Measurements from ENCODE around the gene CARNS1.
"Not testable (repeated sequence)": the region's sequence is repeated elsewhere in the genome, so short reads cannot be mapped to it uniquely, and the experiment has no call there.

The CARNS1 gene

DNA sequence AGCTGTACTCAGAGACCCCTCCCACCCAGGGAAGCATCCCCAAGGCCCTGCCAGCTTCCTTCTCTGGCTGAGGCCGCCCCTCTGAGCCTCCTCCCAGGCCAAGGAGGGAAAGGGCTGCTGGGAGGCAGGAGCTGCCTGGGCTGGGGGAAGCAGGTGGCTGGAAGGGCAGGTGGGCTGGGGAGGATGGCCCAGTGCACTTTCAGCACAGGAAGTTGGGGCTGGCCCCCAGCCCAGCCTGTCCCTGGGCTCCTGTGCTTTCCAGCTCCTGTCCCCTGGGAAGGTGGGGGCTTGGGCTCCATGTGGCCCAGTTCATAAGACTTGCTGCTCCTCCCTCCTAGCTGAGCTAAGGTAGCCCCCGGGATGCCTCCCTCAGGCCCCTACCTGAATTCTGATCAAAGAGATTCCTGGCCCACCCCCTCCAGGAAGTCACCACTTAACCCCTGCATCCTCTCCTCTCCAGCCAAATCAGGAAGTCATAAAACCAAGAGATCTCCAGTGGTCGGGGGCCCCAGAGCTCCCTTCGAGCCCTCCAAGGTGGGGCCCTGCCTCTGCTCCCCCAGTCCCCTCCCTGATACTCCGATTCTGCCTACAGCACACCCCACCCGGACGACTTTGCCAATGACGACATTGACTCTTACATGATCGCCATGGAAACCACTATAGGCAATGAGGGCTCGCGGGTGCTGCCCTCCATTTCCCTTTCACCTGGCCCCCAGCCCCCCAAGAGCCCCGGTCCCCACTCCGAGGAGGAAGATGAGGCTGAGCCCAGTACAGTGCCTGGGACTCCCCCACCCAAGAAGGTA, 18.7 kb upstream of the CARNS1 start:
- no peak for DNase-seq (ENCODE audit: low read depth in 3 of 3)

DNA sequence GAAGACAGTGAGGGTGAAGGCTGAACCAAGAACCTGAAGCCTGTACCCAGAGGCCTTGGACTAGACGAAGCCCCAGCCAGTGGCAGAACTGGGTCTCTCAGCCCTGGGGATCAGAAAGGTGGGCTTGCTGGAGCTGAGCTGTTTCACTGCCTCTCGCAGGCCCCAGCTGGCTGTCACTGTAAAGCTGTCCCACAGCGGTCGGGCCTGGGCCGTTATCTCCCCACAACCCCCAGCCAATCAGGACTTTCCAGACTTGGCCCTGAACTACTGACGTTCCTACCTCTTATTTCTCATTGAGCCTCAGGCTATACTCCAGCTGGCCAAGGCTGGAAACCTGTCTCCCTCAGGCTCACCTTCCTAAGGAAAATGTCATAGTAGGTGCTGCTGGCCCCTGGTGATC, 17.9 kb upstream of the CARNS1 start:
- no peak for DNase-seq (ENCODE audit: low read depth in 3 of 3)

DNA sequence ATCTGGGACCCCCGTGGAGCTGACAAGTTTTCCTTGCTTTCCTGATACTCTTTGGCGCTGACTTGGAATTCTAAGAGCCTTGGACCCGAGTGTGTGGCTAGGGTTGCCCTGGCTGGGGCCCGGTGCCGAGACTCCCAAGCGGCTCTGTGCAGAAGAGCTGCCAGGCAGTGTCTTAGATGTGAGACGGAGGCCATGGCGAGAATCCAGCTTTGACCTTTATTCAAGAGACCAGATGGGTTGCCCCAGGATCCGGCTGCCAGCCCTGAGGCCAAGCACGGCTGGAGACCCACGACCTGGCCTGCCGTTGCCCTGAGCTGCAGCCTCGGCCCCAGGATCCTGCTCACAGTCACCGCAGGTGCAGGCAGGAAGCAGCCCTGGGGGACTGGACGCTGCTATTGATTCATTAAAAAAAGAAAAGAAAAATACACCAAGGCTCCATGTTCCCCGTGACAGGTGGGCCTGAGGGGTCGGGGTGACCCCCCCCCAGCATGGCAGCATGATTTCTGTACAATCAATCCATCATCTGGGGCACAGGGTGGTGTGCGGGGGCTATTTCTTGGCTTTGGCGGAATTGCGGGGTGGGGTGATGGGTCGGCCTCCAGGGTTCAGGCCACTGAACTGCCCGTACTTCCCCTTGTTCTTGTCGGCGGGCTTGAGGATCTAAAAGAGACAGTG, 17.4 kb upstream of the CARNS1 start:
- DNase-seq (ENCODE audit: low read depth in 3 of 3) = no peak

DNA sequence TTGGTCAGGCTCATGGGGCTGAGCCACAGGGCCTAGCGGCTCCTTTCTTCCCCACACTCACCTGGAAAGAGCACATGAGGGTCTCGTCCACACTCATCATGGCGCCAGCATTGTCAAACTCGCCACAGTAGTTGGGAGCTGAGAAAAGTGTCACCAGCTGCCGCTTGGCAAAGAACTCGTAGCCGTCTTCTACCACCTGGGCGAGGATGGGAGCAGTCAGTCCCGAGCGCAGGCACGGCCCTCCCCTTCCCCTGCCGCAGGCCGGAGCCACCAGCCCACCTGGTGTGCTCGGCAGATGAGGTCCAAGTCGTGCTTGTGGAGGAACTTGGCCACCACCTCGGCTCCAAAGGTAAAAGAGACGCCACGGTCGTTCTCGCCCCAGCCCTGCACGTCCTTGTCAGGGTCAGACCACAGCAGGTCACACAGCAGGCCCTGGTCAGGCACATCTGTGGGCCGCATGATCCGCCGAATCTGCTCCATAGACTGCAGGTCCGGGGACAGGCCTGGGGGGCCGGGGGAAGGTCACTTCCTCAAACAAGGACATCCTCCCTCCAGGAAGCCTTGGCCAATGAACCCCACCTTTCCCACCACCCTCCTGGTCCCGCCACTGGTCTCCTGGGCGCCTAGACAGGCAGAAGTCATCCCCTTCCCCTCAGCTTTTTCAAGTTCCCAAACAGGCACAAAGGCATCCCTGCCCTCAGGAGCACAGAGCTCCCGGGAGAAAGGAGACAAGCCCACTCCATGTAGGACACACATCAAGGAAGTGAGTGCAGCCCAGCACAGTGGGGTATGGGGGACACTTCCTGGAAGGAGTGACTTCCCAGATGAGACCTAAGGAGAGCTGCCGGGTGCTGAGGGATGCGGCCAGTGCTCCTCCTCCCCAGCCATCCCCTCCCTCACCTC, 16.6 kb upstream of the CARNS1 start:
- DNase-seq (ENCODE audit: low read depth in 3 of 3) = no peak

DNA sequence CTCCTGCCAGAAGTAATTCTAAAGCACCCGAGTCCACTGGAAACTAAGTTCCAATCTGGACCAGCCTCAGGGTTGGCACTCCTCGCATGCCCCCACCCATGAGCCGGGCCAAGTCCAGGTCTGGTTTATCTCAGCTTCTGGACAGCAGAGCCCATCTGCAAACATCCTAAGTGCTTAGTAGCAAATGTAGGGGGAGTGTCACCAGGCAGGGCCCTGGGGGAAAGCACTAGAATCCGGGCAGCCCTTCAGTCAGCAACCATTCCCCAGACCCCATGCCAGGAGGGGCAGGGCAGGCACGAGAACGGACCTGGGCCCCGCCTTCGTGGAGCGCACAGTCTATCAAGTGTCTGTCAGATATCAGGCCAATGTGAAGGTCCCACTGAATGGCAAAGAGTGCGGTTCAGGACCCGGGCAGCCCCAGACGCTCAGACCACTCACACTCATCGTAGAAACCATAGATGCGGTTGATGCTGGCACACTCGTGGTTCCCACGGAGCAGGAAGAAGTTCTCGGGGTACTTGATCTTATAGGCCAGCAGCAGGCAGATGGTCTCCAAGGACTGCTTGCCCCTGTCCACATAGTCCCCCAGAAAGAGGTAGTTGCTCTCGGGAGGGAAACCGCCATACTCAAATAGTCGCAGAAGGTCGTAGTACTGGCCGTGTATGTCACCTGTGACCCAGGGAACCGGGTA, 15.1 kb upstream of the CARNS1 start:
- DNase-seq (ENCODE audit: low read depth in 3 of 3) = no peak

DNA sequence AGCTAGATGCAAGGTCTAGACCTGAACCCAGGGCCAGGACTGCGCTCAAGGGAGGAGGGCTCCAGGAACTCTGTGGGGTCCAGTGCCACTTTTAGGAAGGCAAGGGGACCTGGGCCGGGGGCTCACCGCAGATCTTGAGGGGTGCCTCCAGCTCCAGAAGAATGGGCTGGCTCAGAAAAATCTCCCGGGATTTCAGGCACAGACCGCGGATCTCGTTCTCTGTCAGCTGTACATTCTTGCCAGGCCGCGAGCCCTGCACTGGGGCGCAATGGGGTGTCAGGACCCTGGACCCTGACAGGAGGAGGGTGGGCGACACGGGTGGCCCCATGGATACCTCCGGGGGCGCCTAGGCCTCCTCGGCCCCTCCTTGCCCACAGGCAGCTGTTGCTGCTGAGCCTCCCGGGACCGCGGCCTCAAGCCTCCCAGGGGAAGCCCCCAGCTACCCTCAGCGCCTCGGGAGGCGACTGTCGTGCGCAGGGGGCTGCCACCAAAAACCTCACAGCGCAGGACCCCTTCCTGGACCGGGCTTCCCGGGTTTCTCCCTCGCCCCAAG, 14.5 kb upstream of the CARNS1 start:
- DNase-seq (ENCODE audit: low read depth in 3 of 3) = no peak

DNA sequence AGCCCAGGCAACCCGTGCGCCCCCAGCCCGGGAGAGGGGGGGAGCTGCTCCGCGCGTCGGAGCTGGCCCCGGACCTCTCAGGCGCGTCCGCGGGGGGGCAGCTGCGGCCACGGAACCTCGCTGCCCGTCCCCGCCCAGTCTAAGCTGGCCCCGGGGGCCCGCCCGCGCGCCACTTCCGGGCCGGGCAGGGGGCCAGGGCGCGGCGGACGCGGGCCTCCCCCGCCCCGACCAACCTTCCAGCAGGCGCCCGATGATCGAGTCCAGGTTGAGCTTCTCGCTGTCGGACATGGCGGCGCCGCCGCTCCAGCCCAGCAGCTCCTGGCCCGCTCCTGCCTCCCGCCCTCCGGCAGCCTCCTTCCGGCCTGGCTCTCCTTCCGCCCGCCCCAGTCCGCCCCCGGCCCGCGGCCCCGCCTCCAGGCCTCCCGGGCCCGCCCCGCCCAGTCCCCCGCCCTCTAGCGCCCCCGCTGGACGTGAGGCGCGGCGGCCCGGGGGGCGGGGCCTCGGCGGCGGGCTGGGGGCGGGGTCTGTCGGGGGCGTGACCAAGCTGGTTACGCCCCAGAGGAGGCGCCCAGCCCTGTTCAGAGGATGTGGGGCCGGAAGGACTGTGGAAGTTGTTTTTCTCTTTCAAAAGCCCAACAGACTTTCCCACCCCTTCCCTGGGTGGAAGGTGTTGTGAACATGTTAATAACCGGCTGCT, 13.8 kb upstream of the CARNS1 start, which contains the start of gene PPP1CA:
TSS of gene PPP1CA (minus strand) at position 364 of the 697 bp plus-strand sequence. CDS start at position 288, 76 bp downstream.
- peak; percentile 84 to 90 (median 90) for DNase-seq (ENCODE audit: low read depth in 3 of 3)

DNA sequence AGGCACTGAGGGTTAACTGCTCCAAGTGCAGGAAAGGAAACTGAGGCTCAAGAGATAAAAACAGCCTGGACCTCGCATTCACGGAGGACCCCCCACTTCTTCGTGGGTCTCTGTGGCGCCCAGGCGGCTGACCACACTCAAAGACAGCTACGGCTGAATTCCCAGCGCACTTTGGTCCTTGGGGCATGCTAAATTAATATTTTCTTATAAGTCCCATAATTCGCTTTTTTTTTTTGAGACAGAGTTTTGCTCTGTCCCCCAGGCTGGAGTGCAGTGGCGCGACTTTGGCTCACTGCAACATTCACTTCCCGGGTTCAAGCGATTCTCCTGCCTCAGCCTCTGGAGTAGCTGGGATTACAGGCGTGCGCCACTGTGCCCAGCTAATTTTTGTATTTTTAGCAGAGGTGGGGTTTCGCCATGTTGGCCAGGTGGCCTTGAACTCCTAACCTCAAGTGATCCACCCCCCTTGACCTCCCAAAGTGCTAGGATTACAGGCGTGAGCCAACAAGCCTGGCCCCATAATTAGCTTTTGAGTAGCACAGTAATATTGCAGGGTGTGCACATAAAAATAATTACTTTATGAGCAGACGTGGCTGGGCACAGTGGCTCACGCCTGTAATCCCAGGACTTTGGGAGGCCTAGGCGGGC, 13.2 kb upstream of the CARNS1 start:
- DNase-seq (ENCODE audit: low read depth in 3 of 3) = not testable (repeated sequence)

DNA sequence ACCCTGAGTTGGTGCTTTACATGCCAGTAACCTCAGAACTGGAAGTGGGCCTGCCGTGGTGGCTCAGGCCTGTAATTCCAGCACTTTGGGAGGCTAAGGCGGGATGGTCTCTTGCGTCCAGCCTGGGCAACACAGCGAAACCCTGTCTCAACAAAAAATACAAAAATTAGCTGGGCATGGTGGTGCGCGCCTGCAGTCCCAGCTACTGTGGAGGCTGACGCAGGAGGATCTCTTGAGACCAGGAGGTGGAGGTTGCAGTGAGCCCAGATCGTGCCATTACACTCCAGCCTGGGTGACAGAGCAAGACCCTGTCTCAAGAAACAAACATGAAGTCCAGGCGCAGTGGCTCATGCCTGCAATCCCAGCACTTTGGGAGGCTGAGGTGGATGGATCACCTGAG, 12.4 kb upstream of the CARNS1 start:
- not testable (repeated sequence) for DNase-seq (ENCODE audit: low read depth in 3 of 3)

DNA sequence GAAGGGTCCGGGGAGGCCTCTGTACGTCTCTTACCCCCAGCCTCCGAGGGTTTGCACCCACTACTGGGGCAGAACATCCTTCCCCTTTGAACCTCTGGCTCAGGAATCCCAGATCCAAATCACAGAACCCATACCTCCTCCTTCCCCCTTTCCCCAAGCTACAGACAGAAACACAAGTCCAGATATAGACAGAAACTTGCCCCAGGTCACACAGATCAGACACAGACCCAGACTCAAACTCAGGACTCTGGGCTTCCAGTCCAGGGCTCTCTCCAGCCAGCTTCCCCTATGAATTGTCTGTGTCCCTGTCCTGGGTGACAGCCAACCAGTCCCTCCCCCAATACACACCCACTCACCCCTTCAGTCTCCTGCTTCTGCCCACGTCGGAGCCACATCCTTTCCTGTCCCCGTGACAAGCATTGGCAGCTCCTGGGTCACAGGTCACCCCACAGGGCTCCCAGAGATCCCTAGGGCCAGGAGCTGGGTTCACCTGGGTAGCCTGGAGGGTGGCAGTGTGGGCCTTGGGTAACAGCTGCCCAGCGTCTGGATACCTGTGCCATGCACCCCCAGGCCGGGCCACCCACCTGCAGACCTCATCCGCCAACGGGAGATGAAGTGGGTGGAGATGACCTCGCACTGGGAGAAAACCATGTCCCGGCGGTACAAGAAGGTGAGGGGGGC, 10.8 kb upstream of the CARNS1 start:
- DNase-seq (ENCODE audit: low read depth in 3 of 3) = no peak

DNA sequence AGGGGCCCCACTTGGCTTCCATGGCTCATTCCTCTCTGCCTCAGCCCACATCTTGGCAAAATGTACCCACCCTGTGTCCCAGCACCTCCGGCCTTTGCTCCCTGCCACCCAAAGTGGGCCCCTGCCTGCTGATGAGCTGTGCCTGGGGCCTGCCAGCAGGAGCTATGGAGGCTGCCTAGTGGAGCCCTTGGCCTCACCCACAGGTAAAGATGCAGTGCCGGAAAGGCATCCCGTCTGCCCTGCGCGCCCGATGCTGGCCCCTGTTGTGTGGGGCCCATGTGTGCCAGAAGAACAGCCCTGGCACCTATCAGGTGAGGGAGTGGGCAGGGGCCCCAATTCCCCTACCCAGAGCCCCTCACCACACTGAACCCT, 10.3 kb upstream of the CARNS1 start:
- no peak for DNase-seq (ENCODE audit: low read depth in 3 of 3)

DNA sequence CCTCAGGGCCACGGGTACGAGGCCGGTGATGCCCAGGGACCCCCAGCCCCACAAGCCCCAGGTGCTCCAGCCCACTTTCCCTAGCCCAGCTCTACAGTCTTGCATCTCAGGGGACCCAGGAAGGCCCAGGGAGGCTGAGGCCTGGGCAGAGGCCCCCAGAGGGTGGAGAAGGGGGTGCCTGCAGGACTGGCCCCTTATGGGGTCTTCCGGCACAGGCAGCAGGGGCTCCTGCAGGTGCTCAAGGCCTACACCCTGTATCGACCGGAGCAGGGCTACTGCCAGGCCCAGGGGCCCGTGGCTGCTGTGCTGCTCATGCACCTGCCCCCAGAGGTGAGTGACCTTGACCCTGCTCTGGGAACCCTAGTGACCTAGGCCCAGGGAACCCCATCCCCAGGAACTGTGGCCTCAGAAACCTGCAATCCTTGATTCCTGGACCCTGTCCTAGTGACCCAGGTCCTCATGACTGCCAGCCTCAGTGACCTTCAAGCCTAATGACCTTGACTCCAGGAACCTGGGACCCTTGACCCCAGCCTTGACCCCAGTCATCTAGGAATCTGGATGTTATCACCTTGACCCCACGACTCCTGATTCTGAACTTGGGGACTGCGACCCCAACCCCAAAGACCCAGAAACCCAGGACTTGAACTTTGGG, 9.7 kb upstream of the CARNS1 start:
- no peak for DNase-seq (ENCODE audit: low read depth in 3 of 3)

DNA sequence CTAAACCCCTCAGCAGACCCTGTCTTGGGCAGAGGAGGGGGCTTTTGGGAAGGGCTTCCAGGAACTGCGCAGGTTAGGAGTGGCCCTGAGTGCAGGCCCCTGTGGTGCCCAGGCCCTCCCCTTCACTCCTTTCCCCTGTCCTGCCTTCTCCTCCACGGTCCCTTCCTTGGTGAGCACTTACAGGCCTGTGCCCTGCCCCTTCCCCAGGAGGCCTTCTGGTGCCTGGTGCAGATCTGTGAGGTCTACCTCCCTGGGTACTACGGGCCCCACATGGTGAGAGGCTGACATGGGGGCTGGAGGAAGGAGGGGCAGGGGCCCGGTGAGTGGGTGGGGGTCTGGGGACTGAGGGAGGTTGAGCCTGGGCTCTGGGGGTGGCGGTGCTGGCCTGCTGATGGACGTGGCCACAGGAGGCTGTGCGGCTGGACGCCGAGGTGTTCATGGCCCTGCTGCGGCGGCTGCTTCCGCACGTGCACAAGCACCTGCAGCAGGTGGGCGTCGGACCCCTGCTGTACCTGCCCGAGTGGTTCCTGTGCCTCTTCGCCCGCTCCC, 9.0 kb upstream of the CARNS1 start:
- DNase-seq (ENCODE audit: low read depth in 3 of 3) = no peak

DNA sequence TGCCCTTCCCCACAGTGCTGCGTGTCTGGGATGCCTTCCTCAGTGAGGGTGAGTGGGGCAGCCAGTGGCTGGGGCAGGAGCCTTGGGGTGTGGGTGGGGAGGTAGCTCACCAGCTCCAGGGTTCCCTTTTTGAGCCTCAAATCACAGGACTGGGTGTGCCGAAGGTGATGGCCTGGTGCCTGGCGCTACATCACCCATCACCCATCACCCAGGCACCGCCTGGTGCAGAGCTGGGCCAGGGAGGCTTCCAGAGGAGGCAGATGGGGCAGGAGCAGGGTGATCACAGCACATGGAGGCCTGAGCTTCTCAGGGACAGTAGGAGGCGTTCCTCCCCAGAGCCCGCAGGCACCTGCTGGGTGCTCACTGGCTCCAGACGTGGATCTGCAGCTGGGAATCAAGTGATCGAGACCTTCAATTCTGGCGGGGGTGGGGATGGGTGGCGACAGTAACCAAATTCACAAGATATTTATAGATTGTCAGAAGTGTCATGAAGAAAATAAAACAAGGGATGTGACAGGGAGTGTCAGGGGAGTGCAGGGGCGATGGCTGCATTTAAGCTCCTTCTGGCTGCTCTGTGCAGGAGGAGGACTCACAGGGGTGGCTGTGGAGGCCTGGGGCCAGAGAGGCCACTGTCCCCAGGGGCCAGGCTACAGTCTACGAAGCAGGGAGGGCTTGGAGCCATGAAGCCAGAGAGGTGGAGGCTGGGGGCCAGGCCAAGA, 8.3 kb upstream of the CARNS1 start:
- DNase-seq (ENCODE audit: low read depth in 3 of 3) = no peak

DNA sequence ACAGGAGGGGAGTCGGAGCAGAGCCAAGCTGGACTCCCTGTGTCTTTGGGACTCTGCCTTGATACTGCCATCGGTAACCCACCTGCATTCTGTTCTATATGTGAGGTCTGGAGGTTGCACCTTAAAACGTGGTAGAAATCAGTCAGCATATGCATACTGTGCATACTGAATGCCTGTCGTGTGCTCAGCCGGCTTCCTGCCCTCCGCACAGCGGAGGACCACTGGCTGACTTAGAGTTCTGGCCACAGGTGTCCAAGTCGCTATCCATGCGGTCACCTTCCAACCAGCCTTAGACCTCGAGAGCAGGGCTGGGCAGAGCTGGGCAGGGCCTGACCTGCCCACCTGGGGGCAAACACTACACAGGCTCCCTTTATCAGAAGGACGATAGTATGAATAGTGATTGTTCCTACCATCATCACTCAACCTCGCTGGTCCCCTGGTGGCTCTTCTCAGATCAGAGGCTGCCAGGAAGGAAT, 7.8 kb upstream of the CARNS1 start:
- no peak for DNase-seq (ENCODE audit: low read depth in 3 of 3)

DNA sequence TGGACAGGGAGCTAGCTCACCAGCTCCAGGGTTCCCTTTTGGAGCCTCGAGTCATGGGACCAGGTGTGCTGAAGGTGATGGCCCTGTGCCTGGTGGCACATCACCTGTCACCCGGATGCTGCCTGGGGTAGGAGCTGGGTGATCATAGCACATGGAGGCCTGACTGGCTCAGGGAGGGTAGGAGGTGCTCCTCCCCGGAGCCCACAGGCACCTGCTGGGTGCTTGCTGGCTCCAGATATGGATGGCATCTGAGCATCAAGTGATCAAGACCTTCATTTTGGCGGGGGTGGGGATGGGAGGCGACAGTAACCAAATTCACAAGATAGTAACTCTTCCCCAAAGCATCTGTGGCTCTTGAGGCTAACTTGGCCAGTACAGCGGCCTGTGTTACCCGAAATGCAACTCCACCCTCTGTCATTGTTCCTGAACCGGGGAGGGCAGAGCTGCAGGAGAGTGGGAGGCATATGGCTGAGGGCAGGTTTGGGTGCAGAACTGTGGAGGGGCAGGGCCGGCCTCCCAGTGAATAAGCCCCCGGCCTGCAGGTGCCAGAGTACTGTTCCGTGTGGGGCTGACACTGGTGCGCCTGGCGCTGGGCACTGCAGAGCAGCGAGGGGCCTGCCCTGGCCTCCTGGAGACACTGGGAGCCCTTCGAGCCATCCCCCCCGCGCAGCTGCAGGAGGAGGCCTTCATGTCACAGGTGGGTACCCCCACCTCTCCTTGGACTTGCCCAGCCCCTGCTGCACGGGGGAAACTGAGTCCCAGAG, 6.9 kb upstream of the CARNS1 start:
- DNase-seq (ENCODE audit: low read depth in 3 of 3) = no peak

DNA sequence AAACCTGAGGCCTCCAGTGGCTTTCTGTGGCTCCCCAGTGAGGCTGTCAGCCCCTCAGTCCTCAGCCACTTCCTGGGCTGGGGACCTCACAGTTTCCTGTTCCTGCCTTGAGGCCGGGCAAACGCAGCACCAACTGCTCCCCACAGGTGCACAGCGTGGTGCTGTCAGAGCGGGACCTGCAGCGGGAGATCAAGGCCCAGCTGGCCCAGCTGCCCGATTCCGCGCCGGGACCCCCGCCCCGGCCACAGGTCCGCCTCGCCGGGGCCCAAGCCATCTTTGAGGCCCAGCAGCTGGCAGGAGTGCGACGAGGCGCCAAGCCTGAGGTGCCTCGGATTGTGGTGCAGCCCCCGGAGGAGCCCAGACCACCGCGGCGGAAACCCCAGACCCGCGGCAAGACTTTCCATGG, 6.2 kb upstream of the CARNS1 start:
- DNase-seq (ENCODE audit: low read depth in 3 of 3) = peak in 1 of 3 donors; percentile 40
